NB4 (cell line): ENCODE measurements around the gene SIGLEC11.

Source experiments
- POLR2A ChIP-seq: IDR thresholded peaks from 2 replicates; pipeline ENCODE4 v1.6.1; 2011; ENCODE audit warnings: mild to moderate bottlenecking; ENCODE audit not compliant: insufficient read length; ENCODE audit errors: extremely low read depth
- TF ChIP-seq, protein P1 (sequence below): IDR thresholded peaks from one replicate; pipeline ENCODE4 v1.5.1; 2012; ENCODE audit warnings: low read depth, low read length

- TF ChIP-seq, protein P1, sequence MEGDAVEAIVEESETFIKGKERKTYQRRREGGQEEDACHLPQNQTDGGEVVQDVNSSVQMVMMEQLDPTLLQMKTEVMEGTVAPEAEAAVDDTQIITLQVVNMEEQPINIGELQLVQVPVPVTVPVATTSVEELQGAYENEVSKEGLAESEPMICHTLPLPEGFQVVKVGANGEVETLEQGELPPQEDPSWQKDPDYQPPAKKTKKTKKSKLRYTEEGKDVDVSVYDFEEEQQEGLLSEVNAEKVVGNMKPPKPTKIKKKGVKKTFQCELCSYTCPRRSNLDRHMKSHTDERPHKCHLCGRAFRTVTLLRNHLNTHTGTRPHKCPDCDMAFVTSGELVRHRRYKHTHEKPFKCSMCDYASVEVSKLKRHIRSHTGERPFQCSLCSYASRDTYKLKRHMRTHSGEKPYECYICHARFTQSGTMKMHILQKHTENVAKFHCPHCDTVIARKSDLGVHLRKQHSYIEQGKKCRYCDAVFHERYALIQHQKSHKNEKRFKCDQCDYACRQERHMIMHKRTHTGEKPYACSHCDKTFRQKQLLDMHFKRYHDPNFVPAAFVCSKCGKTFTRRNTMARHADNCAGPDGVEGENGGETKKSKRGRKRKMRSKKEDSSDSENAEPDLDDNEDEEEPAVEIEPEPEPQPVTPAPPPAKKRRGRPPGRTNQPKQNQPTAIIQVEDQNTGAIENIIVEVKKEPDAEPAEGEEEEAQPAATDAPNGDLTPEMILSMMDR = no peak
- no peak for TF ChIP-seq POLR2A
Measured at GRCh38 chr19:49975051-49975450, 14.1 kb upstream of the SIGLEC11 start.
